AG08395 (cell line): ENCODE results near the gene AARS1.
"Not testable (repeated sequence)": the region's sequence is repeated elsewhere in the genome, so short reads cannot be mapped to it uniquely, and the experiment has no call there.

Experiments
- DNase-seq: peaks from one replicate; pipeline ENCODE4 v3.0.0; 2012; ENCODE audit warnings: mixed read lengths, low spot score

AARS1 gene

DNA sequence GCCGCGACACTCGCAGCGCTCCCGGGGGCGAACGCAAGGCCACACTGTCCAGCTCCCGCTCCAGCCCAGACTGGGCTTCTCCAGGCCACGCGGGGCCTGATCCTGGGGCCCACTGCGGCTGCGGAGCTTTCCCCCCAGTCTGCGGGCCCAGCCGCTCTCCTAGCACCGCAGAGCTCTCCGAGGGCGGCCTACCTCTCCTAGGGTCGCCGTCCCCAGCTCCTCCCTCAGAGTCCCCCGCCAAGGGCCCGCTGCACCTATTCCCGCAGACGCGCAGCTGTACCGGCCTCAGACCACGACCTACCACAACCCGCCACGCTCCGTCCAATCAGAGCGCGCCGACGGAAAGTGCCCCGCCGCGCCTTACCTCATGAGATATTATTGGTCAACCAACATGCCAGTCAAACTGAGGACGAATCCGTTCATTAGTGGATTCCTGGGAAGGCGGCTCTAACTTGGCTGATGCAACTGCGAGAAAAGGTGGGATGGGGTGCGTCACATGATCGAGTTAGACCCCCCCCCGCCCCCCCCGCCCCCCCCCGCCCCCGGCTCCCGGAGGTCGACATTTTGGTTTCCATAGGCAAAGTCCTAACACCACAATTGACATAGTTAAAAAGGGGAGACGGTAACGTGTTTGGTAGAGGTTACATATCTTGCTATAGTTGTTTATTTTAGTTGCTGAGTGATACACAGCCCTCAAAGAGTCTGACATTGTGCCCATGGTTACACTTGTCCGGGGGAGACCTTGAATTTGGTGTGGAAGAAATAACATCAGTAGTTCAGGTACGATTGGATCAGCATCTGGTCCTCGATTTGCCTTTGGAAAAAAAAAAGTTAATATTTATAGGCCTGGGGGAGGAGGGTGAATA, at the start of gene AARS1:
Gene AARS1 (minus strand): TSS at position 278 of the 866 bp plus-strand sequence. CDS start 6,743 bp downstream, outside the sequence.
- peak; percentile 99 for DNase-seq

GRCh38 chr16:70337814-70338213, 48.5 kb upstream of the AARS1 start:
- no peak for DNase-seq

GRCh38 chr16:70332728-70333127, 43.4 kb upstream of the AARS1 start:
- DNase-seq: not testable (repeated sequence)

- DNase-seq: no peak
Observed at GRCh38 chr16:70331588-70332358, 42.5 kb upstream of the AARS1 start.

DNA sequence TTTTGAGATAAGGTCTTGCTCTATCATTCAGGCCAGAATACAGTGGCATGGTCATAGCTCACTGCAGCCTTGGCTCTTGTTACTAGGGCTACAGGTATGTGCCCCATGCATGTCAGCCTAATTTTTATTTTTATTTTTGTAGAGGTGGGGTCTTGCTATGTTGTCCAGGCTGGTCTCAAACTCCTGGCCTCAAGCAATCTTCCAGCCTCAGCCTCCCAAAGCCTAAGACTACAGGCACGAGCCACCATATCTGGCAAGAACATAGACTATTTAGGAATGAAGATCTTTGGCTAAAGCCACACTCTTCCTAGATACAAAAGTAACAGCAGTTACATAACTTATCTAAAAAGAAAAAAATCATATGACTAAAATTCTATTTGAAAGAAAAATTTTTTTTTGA, 41.8 kb upstream of the AARS1 start:
- DNase-seq: no peak

- no peak for DNase-seq
Observed at GRCh38 chr16:70324998-70325747, 35.9 kb upstream of the AARS1 start.

- no peak for DNase-seq
Observed at GRCh38 chr16:70320121-70320520, 30.8 kb upstream of the AARS1 start.

- not testable (repeated sequence) for DNase-seq
Observed at GRCh38 chr16:70307726-70308125, 18.4 kb upstream of the AARS1 start.

DNA sequence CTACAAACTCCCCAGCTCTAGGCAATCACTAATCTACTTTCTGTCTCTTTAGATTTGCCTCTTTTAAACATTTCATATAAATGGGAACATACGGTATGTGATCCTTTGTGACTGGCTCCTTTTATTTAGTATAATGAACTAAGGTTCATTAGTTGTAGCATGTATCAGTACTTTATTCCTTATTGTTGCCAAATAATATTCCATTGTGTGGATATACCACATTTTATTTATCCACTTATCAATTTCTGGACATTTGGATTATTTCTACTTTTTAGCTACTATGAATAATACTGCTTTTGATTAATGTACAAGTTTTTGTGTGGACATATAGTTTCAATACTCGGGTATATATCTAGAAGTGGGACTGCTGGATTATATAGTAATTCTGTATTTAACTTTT, 17.6 kb upstream of the AARS1 start:
- DNase-seq: no peak

- no peak for DNase-seq
Observed at GRCh38 chr16:70304892-70305448, 15.7 kb upstream of the AARS1 start.

DNA sequence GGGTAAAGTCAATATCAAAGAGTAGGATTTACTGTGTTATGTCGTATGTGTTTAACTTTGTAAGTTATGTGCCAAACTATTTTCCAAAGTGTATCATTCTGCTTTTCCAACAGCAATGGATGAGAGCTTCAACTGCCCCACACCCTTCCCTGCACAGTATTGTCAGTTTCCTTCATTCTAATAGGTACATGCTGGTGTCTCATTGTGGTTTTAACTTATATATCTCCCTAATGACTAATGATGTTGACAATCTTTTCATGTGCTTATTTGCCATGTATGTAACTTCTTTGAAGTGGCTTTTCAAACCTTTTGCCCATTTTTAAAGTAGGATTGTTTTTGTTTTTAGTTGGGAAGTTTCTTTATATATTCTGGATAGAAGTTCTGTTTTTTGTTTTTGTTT, 13.4 kb upstream of the AARS1 start:
- DNase-seq: no peak

DNA sequence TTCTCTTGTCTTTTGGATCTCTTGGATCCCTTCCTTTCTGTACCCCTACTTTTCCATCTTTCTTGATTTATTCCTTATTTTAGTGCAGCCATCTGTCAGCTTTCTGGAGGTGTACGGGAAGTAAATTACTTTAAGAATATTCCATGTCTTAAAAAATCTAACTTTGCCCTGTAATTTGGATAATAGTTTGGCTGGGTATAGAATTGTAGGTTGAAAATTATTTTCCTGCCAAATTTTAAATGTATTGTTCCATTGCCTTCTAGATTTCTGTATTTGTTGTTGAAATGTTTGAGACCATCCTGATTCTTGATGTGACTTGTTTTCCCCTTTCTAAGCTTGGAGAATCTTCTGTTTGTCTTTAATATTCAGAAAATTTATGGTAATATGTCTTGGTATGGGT, 11.8 kb upstream of the AARS1 start:
- DNase-seq: no peak

DNA sequence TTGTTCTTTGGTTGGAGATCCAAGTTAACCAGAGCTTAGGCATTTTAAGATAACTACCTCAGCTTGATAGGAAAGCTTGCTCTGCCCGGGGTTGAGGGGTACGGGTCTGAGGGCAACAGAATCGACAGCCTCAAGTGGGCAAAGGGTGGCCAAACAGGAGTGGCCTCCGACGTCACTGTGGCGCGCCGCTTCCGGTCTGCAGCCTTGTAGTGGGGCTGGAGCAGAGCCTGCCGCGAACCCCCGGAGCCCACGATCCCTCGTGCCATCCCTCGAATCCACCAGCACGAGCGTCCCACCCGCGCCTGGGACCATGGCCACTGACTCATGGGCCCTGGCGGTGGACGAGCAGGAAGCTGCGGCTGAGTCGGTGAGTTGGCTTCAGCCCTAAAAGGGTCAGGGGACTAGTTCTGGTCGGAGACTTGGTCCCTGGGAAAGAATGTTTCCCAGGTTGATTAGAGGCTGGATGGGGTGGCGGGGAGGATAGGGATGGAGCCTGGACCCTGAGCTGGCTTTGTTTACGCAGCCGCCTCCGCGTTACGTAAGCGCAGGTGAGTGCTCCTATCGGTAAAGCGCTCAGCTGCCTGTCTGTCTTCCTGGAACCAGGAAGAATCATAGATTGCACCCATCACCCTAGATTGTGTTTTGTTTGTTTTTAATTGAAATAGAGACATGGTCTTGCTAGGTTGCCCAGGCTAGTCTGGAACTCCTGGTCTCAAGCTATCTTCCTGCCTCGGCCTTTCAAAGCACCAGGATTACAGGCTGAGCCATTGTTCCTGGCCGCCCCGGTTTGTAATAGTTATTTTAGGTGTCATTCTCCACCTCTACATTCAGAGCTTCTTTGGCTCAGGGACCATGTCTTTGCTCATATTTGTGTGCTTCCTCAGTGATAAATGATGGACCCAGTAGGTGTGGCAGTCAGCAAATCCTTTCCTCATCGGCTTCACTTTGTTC, 10.0 kb upstream of the AARS1 start, which contains the start of gene DDX19B:
Gene DDX19B (plus strand): TSS at position 199 of the 951 bp plus-strand sequence. CDS start 112 bp downstream, at position 311.
- peak; percentile 83 for DNase-seq

DNA sequence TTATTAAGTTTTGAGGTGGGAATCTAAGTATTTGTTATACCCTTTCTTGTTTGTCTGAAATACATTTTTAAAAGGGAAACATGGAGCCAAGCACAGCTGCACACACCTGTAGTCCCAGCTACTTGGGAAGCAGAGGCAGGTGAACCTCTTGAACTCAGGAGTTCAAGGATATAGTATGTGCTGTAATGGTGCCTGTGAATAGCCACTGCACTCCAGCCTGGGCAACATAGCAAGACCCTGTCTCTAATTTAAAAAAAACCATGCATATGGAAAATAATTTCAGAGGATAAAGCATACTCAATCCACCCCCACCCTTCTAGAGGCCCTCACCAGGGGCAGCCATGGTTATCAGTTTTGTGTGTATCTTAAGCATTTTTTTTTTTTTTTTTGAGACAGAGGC, 6.3 kb upstream of the AARS1 start:
- no peak for DNase-seq

DNA sequence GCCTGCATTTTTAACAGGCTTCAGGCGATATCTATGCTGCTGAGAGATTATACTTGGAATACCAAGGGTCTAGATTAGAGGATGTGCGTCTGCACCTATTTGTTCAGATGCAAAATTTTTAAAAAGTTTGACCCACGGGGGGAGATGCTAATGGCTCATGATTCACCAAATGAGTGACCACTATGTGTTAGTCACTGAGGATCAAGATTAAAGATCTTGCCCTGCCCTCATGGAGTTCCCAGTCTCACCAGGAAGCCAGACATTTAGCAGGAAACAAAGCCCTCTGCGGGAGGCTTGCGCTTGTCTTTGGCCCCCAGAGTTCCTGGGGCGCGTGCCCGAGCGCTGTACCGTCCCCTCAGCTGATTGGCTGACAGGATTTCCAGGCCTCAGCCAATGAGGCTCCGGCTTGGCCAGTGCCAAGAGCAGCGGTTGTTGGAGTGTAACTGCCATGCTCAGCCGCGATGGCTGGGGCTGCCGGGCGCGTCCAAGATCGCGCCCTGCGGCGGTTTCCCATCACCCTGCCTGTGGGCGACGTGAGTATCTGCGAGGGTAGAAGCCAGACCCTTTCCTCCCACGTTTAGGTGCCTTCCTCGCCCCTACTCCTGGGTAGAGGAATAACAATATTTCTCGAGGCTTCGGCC, 5.2 kb upstream of the AARS1 start:
- no peak for DNase-seq

DNA sequence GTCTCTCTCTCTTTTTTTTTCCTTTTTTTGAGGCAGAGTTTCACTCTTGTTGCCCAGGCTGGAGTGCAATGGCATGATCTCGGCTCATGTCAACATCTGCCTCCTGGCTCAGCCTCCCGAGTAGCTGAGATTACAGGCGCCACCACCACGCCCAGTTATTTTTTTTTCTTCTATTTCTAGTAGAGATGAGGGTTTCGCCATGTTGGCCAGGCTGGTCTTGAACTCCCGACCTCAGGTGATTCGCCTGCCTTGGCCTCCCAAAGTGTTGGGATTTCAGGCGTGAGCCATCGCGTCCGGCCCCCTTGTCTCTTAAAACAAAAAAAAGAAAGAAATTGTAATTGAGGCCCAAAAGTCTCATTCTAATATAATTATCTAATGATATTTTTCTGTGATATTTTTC, 2.8 kb upstream of the AARS1 start:
- DNase-seq: not testable (repeated sequence)

- DNase-seq: no peak
Observed at GRCh38 chr16:70290949-70291519, 1.7 kb upstream of the AARS1 start.

- not testable (repeated sequence) for DNase-seq
Observed at GRCh38 chr16:70287304-70287971, 1.9 kb downstream of the AARS1 start.

GRCh38 chr16:70276392-70276791, 12.9 kb downstream of the AARS1 start:
- DNase-seq: no peak
